ENCODE data around the gene BLOC1S4. TPM values are rescaled to one million over a fixed set of nuclear protein-coding genes. Genes with fewer than 3 reads are reported as not detected.

Gene BLOC1S4
- total and polyA plus RNA-seq, 4 donors = 4.9 to 7.7 (median 5.4) TPM

DNA sequence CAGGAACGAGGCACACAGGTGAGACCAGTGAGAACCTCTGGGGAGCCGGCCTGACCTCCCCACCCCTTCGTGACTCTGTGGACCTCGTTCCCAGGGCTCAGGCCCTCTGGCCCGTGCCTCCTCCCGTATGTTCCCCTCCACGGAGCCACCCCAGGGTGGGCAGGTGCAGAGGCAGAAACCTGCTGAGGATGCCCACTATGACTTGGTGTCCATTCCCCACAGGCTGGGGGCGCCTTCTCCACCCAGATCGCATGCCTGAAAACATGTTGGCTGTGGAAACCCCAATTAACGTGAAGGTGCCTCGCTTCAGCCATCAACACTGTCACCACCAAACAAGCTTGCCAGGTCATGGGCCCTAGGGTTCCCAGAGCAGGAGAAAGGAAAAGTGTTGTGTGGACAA, 27.0 kb downstream of the BLOC1S4 start:
- Histone ChIP-seq H3K36me3 (ENCODE audit: control insufficient read depth in 4 of 4, insufficient read depth in 3 of 4, low read depth in 1 of 4, low read length in 3 of 4) (no peaks in the 10 kb centered on the region), H3K27me3 (ENCODE audit: control insufficient read depth in 4 of 4, insufficient read depth in 4 of 4, low read length in 3 of 4) (no peaks in the 10 kb centered on the region), H3K27ac (ENCODE audit: low read depth in 1 of 2, low read length in 2 of 2) (no peak overlapping the region), H3K9ac (ENCODE audit: low read depth in 1 of 2, low read length in 2 of 2) (no peak overlapping the region), H3K9me3 (ENCODE audit: control insufficient read depth in 4 of 4, low read length in 3 of 4) (no peaks in the 10 kb centered on the region), H3K4me1 (ENCODE audit: control insufficient read depth in 4 of 4, insufficient read depth in 4 of 4, low read length in 3 of 4) (peaks cover 9 to 17% (median 14%) of the 10 kb centered on the region in 4 donors), H3K4me3 (ENCODE audit: low read depth in 1 of 3, low read length in 3 of 3) (no peak overlapping the region)
- DNase-seq (ENCODE audit: low spot score) = no peak
- 92% methylated on average over 11 of the region's 11 CpGs for WGBS
- TF ChIP-seq, protein P1, sequence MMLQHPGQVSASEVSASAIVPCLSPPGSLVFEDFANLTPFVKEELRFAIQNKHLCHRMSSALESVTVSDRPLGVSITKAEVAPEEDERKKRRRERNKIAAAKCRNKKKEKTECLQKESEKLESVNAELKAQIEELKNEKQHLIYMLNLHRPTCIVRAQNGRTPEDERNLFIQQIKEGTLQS (IDR thresholded peaks at IDR 0.05) = no peak
- TF ChIP-seq NR2F2 (IDR thresholded peaks at IDR 0.05) = no peak
- TF ChIP-seq YY1 (IDR thresholded peaks at IDR 0.05) = no peak

DNA sequence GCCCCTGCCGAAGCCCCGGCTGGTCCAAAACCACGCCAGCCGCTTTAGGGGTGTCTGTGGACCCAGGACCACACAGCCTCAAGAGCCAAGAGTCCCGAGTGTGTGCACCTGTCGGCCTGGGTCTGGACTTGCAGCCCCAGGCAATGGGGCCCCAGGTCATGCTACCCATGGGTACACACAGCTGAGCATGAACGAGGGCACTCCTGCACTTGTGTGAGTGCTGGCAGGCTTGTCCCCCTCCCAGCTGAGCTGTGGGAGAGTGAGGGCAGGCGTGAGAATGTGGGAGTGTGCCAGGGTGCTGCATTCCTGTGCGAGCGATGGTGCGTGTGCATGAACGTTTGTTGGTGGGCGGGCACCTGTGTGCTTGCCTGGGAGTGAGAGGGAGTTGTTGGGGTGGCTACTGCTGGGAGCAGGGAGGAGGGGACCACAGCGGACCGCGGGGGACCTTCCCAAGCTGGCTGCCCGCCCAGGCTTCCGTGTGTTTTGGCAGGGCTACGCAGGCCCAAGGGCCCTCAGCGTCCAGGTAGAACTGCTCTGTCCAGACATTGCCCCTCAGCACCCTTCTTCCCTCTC, 30.8 kb downstream of the BLOC1S4 start:
- H3K9me3 ChIP-seq (ENCODE audit: control insufficient read depth in 4 of 4, low read length in 3 of 4) = no peaks in the 10 kb centered on the region
- H3K4me1 ChIP-seq (ENCODE audit: control insufficient read depth in 4 of 4, insufficient read depth in 4 of 4, low read length in 3 of 4) = peaks cover 24 to 53% (median 48%) of the 10 kb centered on the region in 4 donors
- DNase-seq (ENCODE audit: low spot score) = peak; percentile 31
- H3K4me3 ChIP-seq (ENCODE audit: low read depth in 1 of 3, low read length in 3 of 3) = no peak overlapping the region
- TF ChIP-seq RAD21 (IDR thresholded peaks at IDR 0.05) = peak in 1 of 2 donors; percentile 6
- TF ChIP-seq EGR1 (IDR thresholded peaks at IDR 0.05; ENCODE audit: low read depth in 2 of 2) = no peak
- no peak for TF ChIP-seq JUND (IDR thresholded peaks at IDR 0.05)
- TF ChIP-seq SP1 (IDR thresholded peaks at IDR 0.05) = no peak
- TF ChIP-seq FOXA2 (IDR thresholded peaks at IDR 0.05) = no peak
- TF ChIP-seq FOXA1 (IDR thresholded peaks at IDR 0.05) = no peak
- TF ChIP-seq, protein P1 (IDR thresholded peaks at IDR 0.05) = no peak
- TF ChIP-seq, protein P2, sequence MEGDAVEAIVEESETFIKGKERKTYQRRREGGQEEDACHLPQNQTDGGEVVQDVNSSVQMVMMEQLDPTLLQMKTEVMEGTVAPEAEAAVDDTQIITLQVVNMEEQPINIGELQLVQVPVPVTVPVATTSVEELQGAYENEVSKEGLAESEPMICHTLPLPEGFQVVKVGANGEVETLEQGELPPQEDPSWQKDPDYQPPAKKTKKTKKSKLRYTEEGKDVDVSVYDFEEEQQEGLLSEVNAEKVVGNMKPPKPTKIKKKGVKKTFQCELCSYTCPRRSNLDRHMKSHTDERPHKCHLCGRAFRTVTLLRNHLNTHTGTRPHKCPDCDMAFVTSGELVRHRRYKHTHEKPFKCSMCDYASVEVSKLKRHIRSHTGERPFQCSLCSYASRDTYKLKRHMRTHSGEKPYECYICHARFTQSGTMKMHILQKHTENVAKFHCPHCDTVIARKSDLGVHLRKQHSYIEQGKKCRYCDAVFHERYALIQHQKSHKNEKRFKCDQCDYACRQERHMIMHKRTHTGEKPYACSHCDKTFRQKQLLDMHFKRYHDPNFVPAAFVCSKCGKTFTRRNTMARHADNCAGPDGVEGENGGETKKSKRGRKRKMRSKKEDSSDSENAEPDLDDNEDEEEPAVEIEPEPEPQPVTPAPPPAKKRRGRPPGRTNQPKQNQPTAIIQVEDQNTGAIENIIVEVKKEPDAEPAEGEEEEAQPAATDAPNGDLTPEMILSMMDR (IDR thresholded peaks at IDR 0.05; ENCODE audit: low read depth, low read length, missing input control) = no peak
- TF ChIP-seq, protein P3, sequence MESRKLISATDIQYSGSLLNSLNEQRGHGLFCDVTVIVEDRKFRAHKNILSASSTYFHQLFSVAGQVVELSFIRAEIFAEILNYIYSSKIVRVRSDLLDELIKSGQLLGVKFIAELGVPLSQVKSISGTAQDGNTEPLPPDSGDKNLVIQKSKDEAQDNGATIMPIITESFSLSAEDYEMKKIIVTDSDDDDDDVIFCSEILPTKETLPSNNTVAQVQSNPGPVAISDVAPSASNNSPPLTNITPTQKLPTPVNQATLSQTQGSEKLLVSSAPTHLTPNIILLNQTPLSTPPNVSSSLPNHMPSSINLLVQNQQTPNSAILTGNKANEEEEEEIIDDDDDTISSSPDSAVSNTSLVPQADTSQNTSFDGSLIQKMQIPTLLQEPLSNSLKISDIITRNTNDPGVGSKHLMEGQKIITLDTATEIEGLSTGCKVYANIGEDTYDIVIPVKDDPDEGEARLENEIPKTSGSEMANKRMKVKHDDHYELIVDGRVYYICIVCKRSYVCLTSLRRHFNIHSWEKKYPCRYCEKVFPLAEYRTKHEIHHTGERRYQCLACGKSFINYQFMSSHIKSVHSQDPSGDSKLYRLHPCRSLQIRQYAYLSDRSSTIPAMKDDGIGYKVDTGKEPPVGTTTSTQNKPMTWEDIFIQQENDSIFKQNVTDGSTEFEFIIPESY (IDR thresholded peaks at IDR 0.05) = no peak
- TF ChIP-seq TAF1 (conservative IDR thresholded peaks at IDR 0.05) = no peak
- TF ChIP-seq RXRA (IDR thresholded peaks at IDR 0.05) = peak in 1 of 2 donors; percentile 74
- TF ChIP-seq, protein P4, sequence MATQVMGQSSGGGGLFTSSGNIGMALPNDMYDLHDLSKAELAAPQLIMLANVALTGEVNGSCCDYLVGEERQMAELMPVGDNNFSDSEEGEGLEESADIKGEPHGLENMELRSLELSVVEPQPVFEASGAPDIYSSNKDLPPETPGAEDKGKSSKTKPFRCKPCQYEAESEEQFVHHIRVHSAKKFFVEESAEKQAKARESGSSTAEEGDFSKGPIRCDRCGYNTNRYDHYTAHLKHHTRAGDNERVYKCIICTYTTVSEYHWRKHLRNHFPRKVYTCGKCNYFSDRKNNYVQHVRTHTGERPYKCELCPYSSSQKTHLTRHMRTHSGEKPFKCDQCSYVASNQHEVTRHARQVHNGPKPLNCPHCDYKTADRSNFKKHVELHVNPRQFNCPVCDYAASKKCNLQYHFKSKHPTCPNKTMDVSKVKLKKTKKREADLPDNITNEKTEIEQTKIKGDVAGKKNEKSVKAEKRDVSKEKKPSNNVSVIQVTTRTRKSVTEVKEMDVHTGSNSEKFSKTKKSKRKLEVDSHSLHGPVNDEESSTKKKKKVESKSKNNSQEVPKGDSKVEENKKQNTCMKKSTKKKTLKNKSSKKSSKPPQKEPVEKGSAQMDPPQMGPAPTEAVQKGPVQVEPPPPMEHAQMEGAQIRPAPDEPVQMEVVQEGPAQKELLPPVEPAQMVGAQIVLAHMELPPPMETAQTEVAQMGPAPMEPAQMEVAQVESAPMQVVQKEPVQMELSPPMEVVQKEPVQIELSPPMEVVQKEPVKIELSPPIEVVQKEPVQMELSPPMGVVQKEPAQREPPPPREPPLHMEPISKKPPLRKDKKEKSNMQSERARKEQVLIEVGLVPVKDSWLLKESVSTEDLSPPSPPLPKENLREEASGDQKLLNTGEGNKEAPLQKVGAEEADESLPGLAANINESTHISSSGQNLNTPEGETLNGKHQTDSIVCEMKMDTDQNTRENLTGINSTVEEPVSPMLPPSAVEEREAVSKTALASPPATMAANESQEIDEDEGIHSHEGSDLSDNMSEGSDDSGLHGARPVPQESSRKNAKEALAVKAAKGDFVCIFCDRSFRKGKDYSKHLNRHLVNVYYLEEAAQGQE (IDR thresholded peaks at IDR 0.05) = peak; percentile 32
- peak; percentile 41 for TF ChIP-seq YY1 (IDR thresholded peaks at IDR 0.05)
- peak in 1 of 2 donors; percentile 55 for TF ChIP-seq HNF4A (conservative IDR thresholded peaks at IDR 0.05)
- TF ChIP-seq, protein P5, sequence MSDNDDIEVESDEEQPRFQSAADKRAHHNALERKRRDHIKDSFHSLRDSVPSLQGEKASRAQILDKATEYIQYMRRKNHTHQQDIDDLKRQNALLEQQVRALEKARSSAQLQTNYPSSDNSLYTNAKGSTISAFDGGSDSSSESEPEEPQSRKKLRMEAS (IDR thresholded peaks at IDR 0.05) = peak; percentile 67
- TF ChIP-seq HNF4G (IDR thresholded peaks at IDR 0.05) = no peak
- no peak for TF ChIP-seq GABPA (IDR thresholded peaks at IDR 0.05 in 1 of 2, conservative IDR thresholded peaks at IDR 0.05 in 1 of 2)
- TF ChIP-seq NR2F2 (IDR thresholded peaks at IDR 0.05) = no peak
- no peaks in the 10 kb centered on the region for H3K27me3 ChIP-seq (ENCODE audit: control insufficient read depth in 4 of 4, insufficient read depth in 4 of 4, low read length in 3 of 4)
- peak overlapping the region in 1 of 2 donors; percentile 10 for H3K9ac ChIP-seq (ENCODE audit: low read depth in 1 of 2, low read length in 2 of 2)
- H3K27ac ChIP-seq (ENCODE audit: low read depth in 1 of 2, low read length in 2 of 2) = peak overlapping the region; percentile 39 to 74
- H3K36me3 ChIP-seq (ENCODE audit: control insufficient read depth in 4 of 4, insufficient read depth in 3 of 4, low read depth in 1 of 4, low read length in 3 of 4) = no peaks in the 10 kb centered on the region
- 42% methylated on average over 20 of the region's 20 CpGs for WGBS
